ENCODE results near the gene ATG4D. TPM values are rescaled to one million over a fixed set of nuclear protein-coding genes. Genes with fewer than 3 reads are reported as not detected.
A peak's percentile ranks its signal among the peaks of the same experiment; 100 is the strongest.

Gene ATG4D
- total and polyA plus RNA-seq, 10 of the 15 experiments (the other 5 are each of a cell fraction or from before 2014, with no cell fraction given): 0.39 to 28.7 (median 13.4) TPM

DNA sequence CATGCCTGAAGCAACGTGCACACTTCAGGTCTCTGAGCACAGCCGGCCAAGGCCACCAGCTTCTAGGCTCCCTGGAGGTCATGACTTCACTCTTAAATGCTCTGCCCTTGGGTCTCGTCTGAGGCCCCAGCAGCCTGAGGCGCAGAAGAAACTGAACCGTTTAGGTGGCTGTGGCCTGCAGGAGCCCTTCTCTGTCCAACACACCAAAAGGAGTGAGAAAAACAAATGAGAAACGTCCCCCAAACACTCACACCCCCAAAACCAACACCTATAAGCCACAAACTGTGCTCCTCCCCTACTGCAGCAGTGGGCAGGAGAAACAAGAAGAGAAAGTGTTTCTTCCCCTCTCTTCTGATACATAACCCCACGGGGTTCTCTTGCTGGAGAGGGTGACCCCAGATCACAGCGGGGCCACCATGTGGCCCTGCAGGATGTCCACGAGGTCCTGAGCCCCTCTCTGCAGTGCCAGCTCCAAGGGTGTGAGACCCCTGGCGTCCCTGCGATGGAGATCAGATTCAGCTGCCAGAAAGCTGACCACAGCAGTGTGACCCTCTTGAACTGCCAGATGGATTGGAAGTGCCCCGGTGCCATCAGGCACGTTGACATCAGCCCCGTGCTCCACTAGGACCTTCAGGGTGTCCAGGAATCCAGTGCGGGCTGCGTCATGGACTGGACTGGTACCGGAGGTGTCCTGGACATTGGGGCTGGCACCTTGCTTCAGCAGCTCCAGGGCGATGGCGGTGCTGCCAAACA lies 23.1 kb downstream of the ATG4D start (continued):
- TF ChIP-seq, protein P1, sequence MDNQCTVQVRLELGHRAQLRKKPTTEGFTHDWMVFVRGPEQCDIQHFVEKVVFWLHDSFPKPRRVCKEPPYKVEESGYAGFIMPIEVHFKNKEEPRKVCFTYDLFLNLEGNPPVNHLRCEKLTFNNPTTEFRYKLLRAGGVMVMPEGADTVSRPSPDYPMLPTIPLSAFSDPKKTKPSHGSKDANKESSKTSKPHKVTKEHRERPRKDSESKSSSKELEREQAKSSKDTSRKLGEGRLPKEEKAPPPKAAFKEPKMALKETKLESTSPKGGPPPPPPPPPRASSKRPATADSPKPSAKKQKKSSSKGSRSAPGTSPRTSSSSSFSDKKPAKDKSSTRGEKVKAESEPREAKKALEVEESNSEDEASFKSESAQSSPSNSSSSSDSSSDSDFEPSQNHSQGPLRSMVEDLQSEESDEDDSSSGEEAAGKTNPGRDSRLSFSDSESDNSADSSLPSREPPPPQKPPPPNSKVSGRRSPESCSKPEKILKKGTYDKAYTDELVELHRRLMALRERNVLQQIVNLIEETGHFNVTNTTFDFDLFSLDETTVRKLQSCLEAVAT (IDR thresholded peaks at IDR 0.05): peak; percentile 73
- TF ChIP-seq IRF3 (IDR thresholded peaks at IDR 0.05) (no peak), CBFB (IDR thresholded peaks at IDR 0.05; ENCODE audit: low read depth) (peak; percentile 52; the same call in 1 of the 2 replicates), BHLHE40 (IDR thresholded peaks at IDR 0.05; ENCODE audit: borderline replicate concordance in 1 of 2, low read depth in 2 of 2, low read length in 1 of 2) (peak; percentile 59 to 66; a peak in 2 of 4 replicates), EP300 (IDR thresholded peaks at IDR 0.05; ENCODE audit: borderline replicate concordance in 1 of 2, control insufficient read depth in 1 of 2, low read depth in 2 of 2, low read length in 2 of 2) (0 out of 4 replicates have a peak, but pooled peaks of 1 of the 2 experiments have one; percentile 10), HDGF (IDR thresholded peaks at IDR 0.05) (peak; percentile 33; the same call in 1 of the 2 replicates), SMC3 (IDR thresholded peaks at IDR 0.05; ENCODE audit: borderline replicate concordance, low read length) (no peak), ZSCAN29 (IDR thresholded peaks at IDR 0.05) (no peak), ZNF687 (IDR thresholded peaks at IDR 0.05) (0 out of 2 replicates have a peak, but pooled peaks have one; percentile 9), DPF2 (IDR thresholded peaks at IDR 0.05) (peak; percentile 44; the same call in 1 of the 2 replicates), MTA2 (IDR thresholded peaks at IDR 0.05; ENCODE audit: low read depth) (peak; percentile 62), ZNF274 (IDR thresholded peaks at IDR 0.05; ENCODE audit: insufficient read depth, insufficient read length) (no peak), CREM (IDR thresholded peaks at IDR 0.05; ENCODE audit: low read depth) (0 out of 2 replicates have a peak, but pooled peaks have one; percentile 18), SMAD5 (IDR thresholded peaks at IDR 0.05; ENCODE audit: low read depth) (no peak), BRCA1 (IDR thresholded peaks at IDR 0.05; ENCODE audit: low read depth, low read length) (no peak), SMARCA5 (IDR thresholded peaks at IDR 0.05) (peak; percentile 26; the same call in 1 of the 2 replicates), GATAD2B (conservative IDR thresholded peaks at IDR 0.05; ENCODE audit: low read depth) (peak; percentile 41; the same call in 1 of the 2 replicates), SUZ12 (IDR thresholded peaks at IDR 0.05; ENCODE audit: unreplicated experiment) (no peak), TCF7 (IDR thresholded peaks at IDR 0.05; ENCODE audit: borderline replicate concordance) (no peak), RCOR1 (conservative IDR thresholded peaks at IDR 0.05; ENCODE audit: low read depth, low read length) (0 out of 2 replicates have a peak, but pooled peaks have one; percentile 5), CEBPB (IDR thresholded peaks at IDR 0.05; ENCODE audit: borderline replicate concordance in 1 of 2, low read depth in 2 of 2, low read length in 2 of 2) (no peak), IKZF2 (IDR thresholded peaks at IDR 0.05) (peak in 1 of 2 experiments; percentile 2; a peak in 1 of 4 replicates)
- TF ChIP-seq, protein P2, sequence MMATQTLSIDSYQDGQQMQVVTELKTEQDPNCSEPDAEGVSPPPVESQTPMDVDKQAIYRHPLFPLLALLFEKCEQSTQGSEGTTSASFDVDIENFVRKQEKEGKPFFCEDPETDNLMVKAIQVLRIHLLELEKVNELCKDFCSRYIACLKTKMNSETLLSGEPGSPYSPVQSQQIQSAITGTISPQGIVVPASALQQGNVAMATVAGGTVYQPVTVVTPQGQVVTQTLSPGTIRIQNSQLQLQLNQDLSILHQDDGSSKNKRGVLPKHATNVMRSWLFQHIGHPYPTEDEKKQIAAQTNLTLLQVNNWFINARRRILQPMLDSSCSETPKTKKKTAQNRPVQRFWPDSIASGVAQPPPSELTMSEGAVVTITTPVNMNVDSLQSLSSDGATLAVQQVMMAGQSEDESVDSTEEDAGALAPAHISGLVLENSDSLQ (IDR thresholded peaks at IDR 0.05): no peak

All from GM12878 (cell line).